Activated B cell treated with CpG ODN at 0.5 μM for 24 hours (primary cell): ENCODE measurements around the gene SRCAP. TPM values are rescaled to one million over a fixed set of nuclear protein-coding genes. Genes with fewer than 3 reads are reported as not detected.

Experiments used
- ATAC-seq: fragments of 200-7000 bp; cut with Tn5 transposase; one replicate; pipeline ENCODE4 v1.10.0; 2021; ENCODE audit warnings: low read depth, mild to moderate bottlenecking, moderate library complexity
- CTCF ChIA-PET: fragments of 350-600 bp; sonication (Branson Sonifier 250); formaldehyde crosslinking; loops from one replicate; lab custom pipeline; 2021; ENCODE audit warnings: antibody characterized with exemption; lab: Charles Lee
- POLR2A ChIA-PET: fragments of 350-600 bp; sonication (Branson Sonifier 250); formaldehyde crosslinking; loops from one replicate; lab custom pipeline; 2021; ENCODE audit warnings: antibody characterized with exemption; lab: Charles Lee
- DNase-seq: peaks from one replicate; pipeline ENCODE4 v3.0.0; 2022
- H3K27ac Mint-ChIP-seq: one replicate; pipeline ENCODE4 v1.8.0; 2020; ENCODE audit warnings: mixed read lengths
- H3K27me3 Mint-ChIP-seq: one replicate; pipeline ENCODE4 v1.8.0; 2021; ENCODE audit warnings: mixed read lengths
- H3K36me3 Mint-ChIP-seq: one replicate; pipeline ENCODE4 v1.8.0; 2021; ENCODE audit warnings: low read depth, mixed read lengths
- H3K4me1 Mint-ChIP-seq: one replicate; pipeline ENCODE4 v1.8.0; 2021; ENCODE audit warnings: mixed read lengths
- H3K4me3 Mint-ChIP-seq: one replicate; pipeline ENCODE4 v1.8.0; 2020; ENCODE audit warnings: mild to moderate bottlenecking, mixed read lengths
- H3K9me3 Mint-ChIP-seq: one replicate; pipeline ENCODE4 v1.8.0; 2020; ENCODE audit warnings: mixed read lengths
- CTCF ChIP-seq: fragments of 200-600 bp; IDR thresholded peaks from one replicate; pipeline ENCODE4 v1.8.0; 2022; ENCODE audit warnings: antibody characterized with exemption, mild to moderate bottlenecking
- intact Hi-C: fragments of 100-400 bp; cut with micrococcal nuclease; formaldehyde crosslinking; loops from one replicate; pipeline ENCODE4 v1.15.1; 2024
- total RNA-seq: library from RNA; stranded (reverse); gene quantifications from 2 replicates; pipeline ENCODE4 v1.2.3, GENCODE V29; 2022

SRCAP gene
- total RNA-seq, 1 donor from 2014 or later, result 123 TPM

- H3K27ac Mint-ChIP-seq, result no peak overlapping the region
- H3K4me3 Mint-ChIP-seq, result no peak overlapping the region
- H3K36me3 Mint-ChIP-seq, result peaks cover 59% of the 10 kb centered on the region
- ChIA-PET POLR2A (no interaction called here), CTCF (no interaction called here)
- H3K27me3 Mint-ChIP-seq, result no peaks in the 10 kb centered on the region
- intact Hi-C loops, result no loop called here
- DNase-seq, result no peak
- TF ChIP-seq CTCF, result no peak
- no peaks in the 10 kb centered on the region for H3K9me3 Mint-ChIP-seq
- H3K4me1 Mint-ChIP-seq, result peaks cover 12% of the 10 kb centered on the region
- ATAC-seq, result no peak
These were observed 54.6 kb downstream of the SRCAP start for GRCh38 chr16:30753596-30753995.

GRCh38 chr16:30755955-30756780 lies 57.2 kb downstream of the SRCAP start:
- Mint-ChIP-seq H3K36me3 (peaks cover 45% of the 10 kb centered on the region), H3K4me1 (peaks cover 20% of the 10 kb centered on the region), H3K27me3 (no peaks in the 10 kb centered on the region), H3K4me3 (no peak overlapping the region), H3K27ac (no peak overlapping the region), H3K9me3 (no peaks in the 10 kb centered on the region)
- TF ChIP-seq CTCF, result no peak
- ChIA-PET CTCF (no interaction called here), POLR2A (no interaction called here)
- no peak for ATAC-seq
- DNase-seq, result no peak
- intact Hi-C loops, result no loop called here

- Mint-ChIP-seq H3K4me3 (no peak overlapping the region), H3K4me1 (peaks cover 21% of the 10 kb centered on the region)
- no peak for ATAC-seq
These were observed 57.8 kb downstream of the SRCAP start for GRCh38 chr16:30756781-30757100.

GRCh38 chr16:30757316-30757715 lies 58.3 kb downstream of the SRCAP start:
- CTCF ChIA-PET, result no interaction called here
- H3K27ac Mint-ChIP-seq, result peak overlapping the region; percentile 18

More at GRCh38 chr16:30756781-30757100, 57.8 kb downstream of the SRCAP start:
- no peaks in the 10 kb centered on the region for H3K9me3 Mint-ChIP-seq
- DNase-seq, result no peak
- TF ChIP-seq CTCF, result no peak
- no peaks in the 10 kb centered on the region for H3K27me3 Mint-ChIP-seq
- no peak overlapping the region for H3K27ac Mint-ChIP-seq
- ChIA-PET CTCF (no interaction called here), POLR2A (no interaction called here)
- intact Hi-C loops, result no loop called here
- H3K36me3 Mint-ChIP-seq, result peaks cover 43% of the 10 kb centered on the region

More at GRCh38 chr16:30757316-30757715, 58.3 kb downstream of the SRCAP start:
- Mint-ChIP-seq H3K4me3 (no peak overlapping the region), H3K9me3 (no peaks in the 10 kb centered on the region), H3K4me1 (peaks cover 24% of the 10 kb centered on the region), H3K36me3 (peaks cover 48% of the 10 kb centered on the region), H3K27me3 (no peaks in the 10 kb centered on the region)
- no peak for ATAC-seq
- DNase-seq, result no peak
- intact Hi-C loops, result no loop called here
- POLR2A ChIA-PET, result interaction anchor here (0.6 to 0.7 kb wide), 2 partner anchors 127 to 441 kb away, joined by 3 to 6 read pairs; no protein-coding TSS in a partner anchor
- TF ChIP-seq CTCF, result no peak
